ENCODE results near the gene FGD5. TPM values are rescaled to one million over a fixed set of nuclear protein-coding genes. Genes with fewer than 3 reads are reported as not detected.

Gene FGD5
- total and polyA plus RNA-seq, 12 donors, result 8.9 to 23.4 (median 15.9) TPM

- H3K4me1 ChIP-seq, result peaks cover 13 to 48% (median 37%) of the 10 kb centered on the region in 9 donors
Observed at GRCh38 chr3:14861446-14862302, 42.9 kb downstream of the FGD5 start.

GRCh38 chr3:14862303-14862660 is 43.5 kb downstream of the FGD5 start:
- Histone ChIP-seq H3K27ac (peak overlapping the region in 7 of 10 donors; percentile 17 to 86 (median 67)), H3K4me3 (no peak overlapping the region), H3K36me3 (peaks cover 0 to 34% (median 0%) of the 10 kb centered on the region in 9 donors), H3K27me3 (peaks cover 0 to 5% (median 0%) of the 10 kb centered on the region in 7 donors), H3K4me1 (peaks cover 13 to 48% (median 37%) of the 10 kb centered on the region in 9 donors), H3K9me3 (no peaks in the 10 kb centered on the region)
- DNase-seq (no peak), ATAC-seq (no peak)
- intact Hi-C loops (cut with DNase I), result loop anchor here in 2 of 10 donors (5.0 kb wide), 2 partner anchors 50 to 60 kb away; no protein-coding TSS in a partner anchor
- WGBS, 2 donors, result 73 to 82% methylated on average over 4 of the region's 4 CpGs
- TF ChIP-seq, protein P1, sequence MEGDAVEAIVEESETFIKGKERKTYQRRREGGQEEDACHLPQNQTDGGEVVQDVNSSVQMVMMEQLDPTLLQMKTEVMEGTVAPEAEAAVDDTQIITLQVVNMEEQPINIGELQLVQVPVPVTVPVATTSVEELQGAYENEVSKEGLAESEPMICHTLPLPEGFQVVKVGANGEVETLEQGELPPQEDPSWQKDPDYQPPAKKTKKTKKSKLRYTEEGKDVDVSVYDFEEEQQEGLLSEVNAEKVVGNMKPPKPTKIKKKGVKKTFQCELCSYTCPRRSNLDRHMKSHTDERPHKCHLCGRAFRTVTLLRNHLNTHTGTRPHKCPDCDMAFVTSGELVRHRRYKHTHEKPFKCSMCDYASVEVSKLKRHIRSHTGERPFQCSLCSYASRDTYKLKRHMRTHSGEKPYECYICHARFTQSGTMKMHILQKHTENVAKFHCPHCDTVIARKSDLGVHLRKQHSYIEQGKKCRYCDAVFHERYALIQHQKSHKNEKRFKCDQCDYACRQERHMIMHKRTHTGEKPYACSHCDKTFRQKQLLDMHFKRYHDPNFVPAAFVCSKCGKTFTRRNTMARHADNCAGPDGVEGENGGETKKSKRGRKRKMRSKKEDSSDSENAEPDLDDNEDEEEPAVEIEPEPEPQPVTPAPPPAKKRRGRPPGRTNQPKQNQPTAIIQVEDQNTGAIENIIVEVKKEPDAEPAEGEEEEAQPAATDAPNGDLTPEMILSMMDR (IDR thresholded peaks at IDR 0.05), result no peak

More at GRCh38 chr3:14861446-14862302, 42.9 kb downstream of the FGD5 start:
- intact Hi-C loops (cut with DNase I), result loop anchor here in 2 of 10 donors (5.0 kb wide), 2 partner anchors 49 to 59 kb away; no protein-coding TSS in a partner anchor
- Histone ChIP-seq H3K27ac (peak overlapping the region in 9 of 10 donors; percentile 49 to 86 (median 67)), H3K9me3 (no peaks in the 10 kb centered on the region), H3K27me3 (peaks cover 0 to 5% (median 0%) of the 10 kb centered on the region in 7 donors), H3K36me3 (peaks cover 0 to 28% (median 0%) of the 10 kb centered on the region in 9 donors), H3K4me3 (peak overlapping the region in 1 of 10 donors; percentile 10)
- DNase-seq (no peak), ATAC-seq (peak; percentile 23 to 62 (median 52))
- TF ChIP-seq, protein P1 (IDR thresholded peaks at IDR 0.05), result peak in 4 of 9 donors; percentile 10 to 33 (median 22)
- 52 to 65% methylated on average over 8 of the region's 8 CpGs for WGBS, 2 donors

- TF ChIP-seq, protein P1 (IDR thresholded peaks at IDR 0.05), result no peak
- H3K36me3 ChIP-seq, result peaks cover 0 to 36% (median 0%) of the 10 kb centered on the region in 9 donors
- peaks cover 0 to 5% (median 0%) of the 10 kb centered on the region in 7 donors for H3K27me3 ChIP-seq
- DNase-seq (no peak), ATAC-seq (peak; percentile 26 to 61 (median 52))
- H3K4me3 ChIP-seq, result no peak overlapping the region
- H3K27ac ChIP-seq, result peak overlapping the region in 8 of 10 donors; percentile 17 to 86 (median 54)
- intact Hi-C loops (cut with DNase I), result loop anchor here in 2 of 10 donors (5.0 kb wide), 2 partner anchors 50 to 60 kb away; no protein-coding TSS in a partner anchor
- peaks cover 13 to 48% (median 37%) of the 10 kb centered on the region in 9 donors for H3K4me1 ChIP-seq
- no peaks in the 10 kb centered on the region for H3K9me3 ChIP-seq
- WGBS, 2 donors, result 57 to 59% methylated on average over 5 of the region's 5 CpGs
Observed at GRCh38 chr3:14862661-14863230, 44.0 kb downstream of the FGD5 start.
